WTC11 (cell line): ENCODE data around the gene SLC25A25. TPM values are rescaled to one million over a fixed set of nuclear protein-coding genes. Genes with fewer than 3 reads are reported as not detected.

Experiments
- ATAC-seq: fragments of 200-7000 bp; cut with Tn5 transposase; 2 replicates; pipeline ENCODE4 v1.10.0; 2021; ENCODE audit warnings: mild to moderate bottlenecking, moderate library complexity
- CTCF ChIA-PET: fragments of 300-600 bp; sonication (Branson Sonifier 250); formaldehyde crosslinking; loops from one replicate; lab custom pipeline; 2021; ENCODE audit warnings: antibody characterized with exemption; lab: Charles Lee
- POLR2A ChIA-PET: fragments of 350-600 bp; sonication (Branson Sonifier 250); formaldehyde crosslinking; loops from one replicate; lab custom pipeline; 2021; ENCODE audit warnings: antibody characterized with exemption; lab: Charles Lee
- DNase-seq: peaks from one replicate; pipeline ENCODE4 v3.0.0; 2021; ENCODE audit warnings: low spot score
- H3K27ac Mint-ChIP-seq: 2 replicates; pipeline ENCODE4 v1.8.0; 2021; ENCODE audit warnings: mixed read lengths
- H3K27me3 Mint-ChIP-seq: 2 replicates; pipeline ENCODE4 v1.8.0; 2021; ENCODE audit warnings: low read depth, mild to moderate bottlenecking, moderate library complexity, mixed read lengths
- H3K36me3 Mint-ChIP-seq: 2 replicates; pipeline ENCODE4 v1.8.0; 2021; ENCODE audit warnings: mixed read lengths
- H3K4me1 Mint-ChIP-seq: 2 replicates; pipeline ENCODE4 v1.8.0; 2022; ENCODE audit warnings: mixed read lengths
- H3K4me3 Mint-ChIP-seq: 2 replicates; pipeline ENCODE4 v1.8.0; 2021; ENCODE audit warnings: mild to moderate bottlenecking, moderate library complexity, mixed read lengths
- H3K9me3 Mint-ChIP-seq: 2 replicates; pipeline ENCODE4 v1.8.0; 2021; ENCODE audit warnings: mixed read lengths
- ESRRA ChIP-seq: sonication (generic); formaldehyde crosslinking; IDR thresholded peaks from 2 replicates; pipeline ENCODE4 v1.8.1; 2022; ENCODE audit warnings: mild to moderate bottlenecking, missing genetic modification reagents, borderline replicate concordance
- FOXJ3 ChIP-seq: sonication (generic); formaldehyde crosslinking; IDR thresholded peaks from 2 replicates; pipeline ENCODE4 v1.9.0; 2021; ENCODE audit warnings: missing genetic modification reagents, mild to moderate bottlenecking, borderline replicate concordance
- GRHL2 ChIP-seq: fragments of 250-450 bp; sonication (Bioruptor Pico); IDR thresholded peaks from 2 replicates; pipeline ENCODE4 v1.8.0; 2022; ENCODE audit warnings: mild to moderate bottlenecking, moderate library complexity; ENCODE audit not compliant: insufficient replicate concordance, severe bottlenecking
- GTF2I ChIP-seq: fragments of 250-450 bp; sonication (Bioruptor Pico); conservative IDR thresholded peaks from 2 replicates; pipeline ENCODE4 v1.4.0; 2021; ENCODE audit warnings: mild to moderate bottlenecking
- IRF2 ChIP-seq: sonication (generic); formaldehyde crosslinking; IDR thresholded peaks from 2 replicates; pipeline ENCODE4 v1.8.0; 2022; ENCODE audit warnings: low read depth, missing genetic modification reagents, borderline replicate concordance
- NR1H2 ChIP-seq: sonication (generic); formaldehyde crosslinking; IDR thresholded peaks from 2 replicates; pipeline ENCODE4 v1.9.0; 2021; ENCODE audit warnings: mild to moderate bottlenecking, moderate library complexity, missing genetic modification reagents
- PRRX2 ChIP-seq: fragments of 250-450 bp; sonication (Bioruptor Pico); IDR thresholded peaks from 2 replicates; pipeline ENCODE4 v1.8.0; 2021; ENCODE audit warnings: mild to moderate bottlenecking
- RORB ChIP-seq: fragments of 250-450 bp; sonication (Bioruptor Pico); IDR thresholded peaks from 2 replicates; pipeline ENCODE4 v1.9.0; 2021; ENCODE audit warnings: mild to moderate bottlenecking
- SMAD4 ChIP-seq: sonication (generic); formaldehyde crosslinking; IDR thresholded peaks from 2 replicates; pipeline ENCODE4 v1.8.0; 2022; ENCODE audit warnings: mild to moderate bottlenecking, missing genetic modification reagents
- ZNF396 ChIP-seq: fragments of 250-450 bp; sonication (Bioruptor Pico); IDR thresholded peaks from 2 replicates; pipeline ENCODE4 v1.8.0; 2021; ENCODE audit warnings: mild to moderate bottlenecking, moderate library complexity, borderline replicate concordance
- ZNF416 ChIP-seq: fragments of 250-450 bp; sonication (Bioruptor Pico); IDR thresholded peaks from 2 replicates; pipeline ENCODE4 v1.9.0; 2021; ENCODE audit warnings: mild to moderate bottlenecking, inconsistent platforms
- ZNF671 ChIP-seq: fragments of 250-450 bp; sonication (Bioruptor Pico); IDR thresholded peaks from 2 replicates; pipeline ENCODE4 v1.8.0; 2021; ENCODE audit warnings: mild to moderate bottlenecking
- total RNA-seq: library from RNA; stranded (reverse); gene quantifications from 3 replicates; pipeline ENCODE4 v1.2.3, GENCODE V29; 2021
- TF ChIP-seq, protein P1 (sequence below): sonication (generic); formaldehyde crosslinking; IDR thresholded peaks from 2 replicates; pipeline ENCODE4 v1.8.0; 2022; ENCODE audit warnings: missing genetic modification reagents
- TF ChIP-seq, protein P2 (sequence below): sonication (generic); formaldehyde crosslinking; IDR thresholded peaks from 2 replicates; pipeline ENCODE4 v1.8.0; 2022; ENCODE audit warnings: mild to moderate bottlenecking, missing genetic modification reagents
- TF ChIP-seq, protein P3 (sequence below): fragments of 250-450 bp; sonication (Bioruptor Pico); IDR thresholded peaks from 2 replicates; pipeline ENCODE4 v1.9.0; 2021; ENCODE audit warnings: mild to moderate bottlenecking, borderline replicate concordance
- TF ChIP-seq, protein P4 (sequence below): fragments of 200-600 bp; IDR thresholded peaks from 2 replicates; pipeline ENCODE4 v1.8.0; 2022; ENCODE audit warnings: antibody characterized with exemption

SLC25A25 gene
- total RNA-seq, 1 experiment from 2014 or later, result 17.4 TPM

DNA sequence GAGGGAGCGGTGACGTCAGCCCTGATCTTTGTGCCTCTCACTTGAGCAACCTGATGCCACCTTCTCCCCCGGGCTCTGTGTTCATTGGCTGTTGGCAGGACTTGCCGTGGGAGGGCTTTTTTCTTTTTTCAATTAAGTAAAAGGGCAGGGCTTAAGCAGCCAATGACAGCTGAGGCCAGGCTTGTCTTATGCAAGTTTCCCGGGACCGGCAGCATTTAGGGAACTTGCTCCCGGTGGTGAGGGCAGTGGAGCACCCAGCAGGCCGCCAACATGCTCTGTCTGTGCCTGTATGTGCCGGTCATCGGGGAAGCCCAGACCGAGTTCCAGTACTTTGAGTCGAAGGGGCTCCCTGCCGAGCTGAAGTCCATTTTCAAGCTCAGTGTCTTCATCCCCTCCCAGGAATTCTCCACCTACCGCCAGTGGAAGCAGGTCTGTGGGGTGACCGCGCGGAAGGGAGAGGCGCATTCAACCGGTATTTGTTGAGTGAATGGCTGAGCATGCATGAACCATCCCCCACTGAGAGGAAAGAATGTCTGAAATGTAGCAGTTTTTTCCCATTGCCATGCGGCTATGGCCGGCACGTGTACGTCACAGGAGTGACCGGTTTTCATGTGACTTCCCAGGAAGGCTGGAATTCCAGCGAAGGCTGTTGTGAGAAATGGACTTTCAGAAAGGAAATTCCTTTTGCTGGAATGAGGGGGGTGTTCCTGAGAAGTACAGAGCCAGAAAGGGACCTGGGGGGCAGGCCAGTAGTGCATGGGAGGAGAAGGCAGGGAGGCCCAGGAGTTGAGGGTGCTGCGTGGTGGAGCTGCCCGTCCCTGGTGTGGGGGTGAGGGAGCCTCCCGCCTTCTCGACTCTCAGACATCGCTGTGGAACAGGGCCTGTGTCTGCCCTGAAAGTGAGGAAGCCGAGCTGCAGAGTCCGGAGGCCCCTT is 30.5 kb downstream of the SLC25A25 start (continued):
- no peak for TF ChIP-seq RORB (CRISPR knock-in tag)
- no peak for TF ChIP-seq FOXJ3 (CRISPR knock-in tag)
- no peak for TF ChIP-seq NR1H2 (CRISPR knock-in tag)
- no peak for TF ChIP-seq IRF2 (CRISPR knock-in tag)
- no peak for TF ChIP-seq ZNF396 (CRISPR knock-in tag)
- TF ChIP-seq ESRRA (CRISPR knock-in tag), result no peak
- TF ChIP-seq, protein P1, sequence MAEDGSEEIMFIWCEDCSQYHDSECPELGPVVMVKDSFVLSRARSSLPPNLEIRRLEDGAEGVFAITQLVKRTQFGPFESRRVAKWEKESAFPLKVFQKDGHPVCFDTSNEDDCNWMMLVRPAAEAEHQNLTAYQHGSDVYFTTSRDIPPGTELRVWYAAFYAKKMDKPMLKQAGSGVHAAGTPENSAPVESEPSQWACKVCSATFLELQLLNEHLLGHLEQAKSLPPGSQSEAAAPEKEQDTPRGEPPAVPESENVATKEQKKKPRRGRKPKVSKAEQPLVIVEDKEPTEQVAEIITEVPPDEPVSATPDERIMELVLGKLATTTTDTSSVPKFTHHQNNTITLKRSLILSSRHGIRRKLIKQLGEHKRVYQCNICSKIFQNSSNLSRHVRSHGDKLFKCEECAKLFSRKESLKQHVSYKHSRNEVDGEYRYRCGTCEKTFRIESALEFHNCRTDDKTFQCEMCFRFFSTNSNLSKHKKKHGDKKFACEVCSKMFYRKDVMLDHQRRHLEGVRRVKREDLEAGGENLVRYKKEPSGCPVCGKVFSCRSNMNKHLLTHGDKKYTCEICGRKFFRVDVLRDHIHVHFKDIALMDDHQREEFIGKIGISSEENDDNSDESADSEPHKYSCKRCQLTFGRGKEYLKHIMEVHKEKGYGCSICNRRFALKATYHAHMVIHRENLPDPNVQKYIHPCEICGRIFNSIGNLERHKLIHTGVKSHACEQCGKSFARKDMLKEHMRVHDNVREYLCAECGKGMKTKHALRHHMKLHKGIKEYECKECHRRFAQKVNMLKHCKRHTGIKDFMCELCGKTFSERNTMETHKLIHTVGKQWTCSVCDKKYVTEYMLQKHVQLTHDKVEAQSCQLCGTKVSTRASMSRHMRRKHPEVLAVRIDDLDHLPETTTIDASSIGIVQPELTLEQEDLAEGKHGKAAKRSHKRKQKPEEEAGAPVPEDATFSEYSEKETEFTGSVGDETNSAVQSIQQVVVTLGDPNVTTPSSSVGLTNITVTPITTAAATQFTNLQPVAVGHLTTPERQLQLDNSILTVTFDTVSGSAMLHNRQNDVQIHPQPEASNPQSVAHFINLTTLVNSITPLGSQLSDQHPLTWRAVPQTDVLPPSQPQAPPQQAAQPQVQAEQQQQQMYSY, result no peak
- TF ChIP-seq, protein P2, sequence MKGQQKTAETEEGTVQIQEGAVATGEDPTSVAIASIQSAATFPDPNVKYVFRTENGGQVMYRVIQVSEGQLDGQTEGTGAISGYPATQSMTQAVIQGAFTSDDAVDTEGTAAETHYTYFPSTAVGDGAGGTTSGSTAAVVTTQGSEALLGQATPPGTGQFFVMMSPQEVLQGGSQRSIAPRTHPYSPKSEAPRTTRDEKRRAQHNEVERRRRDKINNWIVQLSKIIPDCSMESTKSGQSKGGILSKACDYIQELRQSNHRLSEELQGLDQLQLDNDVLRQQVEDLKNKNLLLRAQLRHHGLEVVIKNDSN, result peak; percentile 22; the same call in 1 of the 2 replicates
- TF ChIP-seq, all 79 proteins: peak for 12

DNA sequence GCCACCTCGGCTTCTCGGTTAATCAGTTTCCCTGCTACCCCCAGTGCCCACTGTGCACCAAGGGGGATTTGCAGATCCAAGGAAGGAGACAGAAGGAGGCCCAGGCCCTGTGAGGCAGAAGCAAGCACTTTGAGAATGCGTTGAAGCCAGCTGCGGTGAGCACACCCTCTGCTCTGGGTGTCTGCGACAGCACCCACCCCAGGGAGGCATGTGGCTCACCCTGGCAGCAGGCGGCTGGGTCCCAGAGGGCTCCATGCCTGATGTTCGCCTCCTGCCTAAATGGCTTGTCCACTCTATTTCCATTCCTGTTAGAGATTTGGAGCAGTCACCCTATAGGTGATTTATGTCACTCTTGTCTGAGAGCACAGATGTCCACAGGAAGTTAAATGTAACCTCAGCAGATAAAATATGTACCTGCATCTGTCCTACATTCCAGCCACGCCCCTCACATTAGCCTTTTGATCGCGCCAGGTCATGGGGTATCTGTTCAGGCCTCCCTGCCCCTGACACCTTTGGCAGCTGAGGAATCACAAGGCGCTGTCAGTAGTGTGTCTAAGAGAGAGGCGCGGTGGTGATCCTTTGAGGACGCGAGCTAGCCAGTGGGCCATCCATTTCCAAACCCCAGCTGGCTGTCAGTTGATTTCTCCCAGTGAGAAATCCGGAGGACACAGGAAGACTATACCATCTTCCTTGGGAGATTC is 31.3 kb downstream of the SLC25A25 start:
- no peak for ATAC-seq
- CTCF ChIA-PET, result interaction anchor here (0.9 to 7.2 kb wide), 6 partner anchors 18 to 155 kb away, joined by 3 to 73 read pairs (median 4); no protein-coding TSS in a partner anchor
- TF ChIP-seq, protein P2, result no peak
- TF ChIP-seq, protein P3, sequence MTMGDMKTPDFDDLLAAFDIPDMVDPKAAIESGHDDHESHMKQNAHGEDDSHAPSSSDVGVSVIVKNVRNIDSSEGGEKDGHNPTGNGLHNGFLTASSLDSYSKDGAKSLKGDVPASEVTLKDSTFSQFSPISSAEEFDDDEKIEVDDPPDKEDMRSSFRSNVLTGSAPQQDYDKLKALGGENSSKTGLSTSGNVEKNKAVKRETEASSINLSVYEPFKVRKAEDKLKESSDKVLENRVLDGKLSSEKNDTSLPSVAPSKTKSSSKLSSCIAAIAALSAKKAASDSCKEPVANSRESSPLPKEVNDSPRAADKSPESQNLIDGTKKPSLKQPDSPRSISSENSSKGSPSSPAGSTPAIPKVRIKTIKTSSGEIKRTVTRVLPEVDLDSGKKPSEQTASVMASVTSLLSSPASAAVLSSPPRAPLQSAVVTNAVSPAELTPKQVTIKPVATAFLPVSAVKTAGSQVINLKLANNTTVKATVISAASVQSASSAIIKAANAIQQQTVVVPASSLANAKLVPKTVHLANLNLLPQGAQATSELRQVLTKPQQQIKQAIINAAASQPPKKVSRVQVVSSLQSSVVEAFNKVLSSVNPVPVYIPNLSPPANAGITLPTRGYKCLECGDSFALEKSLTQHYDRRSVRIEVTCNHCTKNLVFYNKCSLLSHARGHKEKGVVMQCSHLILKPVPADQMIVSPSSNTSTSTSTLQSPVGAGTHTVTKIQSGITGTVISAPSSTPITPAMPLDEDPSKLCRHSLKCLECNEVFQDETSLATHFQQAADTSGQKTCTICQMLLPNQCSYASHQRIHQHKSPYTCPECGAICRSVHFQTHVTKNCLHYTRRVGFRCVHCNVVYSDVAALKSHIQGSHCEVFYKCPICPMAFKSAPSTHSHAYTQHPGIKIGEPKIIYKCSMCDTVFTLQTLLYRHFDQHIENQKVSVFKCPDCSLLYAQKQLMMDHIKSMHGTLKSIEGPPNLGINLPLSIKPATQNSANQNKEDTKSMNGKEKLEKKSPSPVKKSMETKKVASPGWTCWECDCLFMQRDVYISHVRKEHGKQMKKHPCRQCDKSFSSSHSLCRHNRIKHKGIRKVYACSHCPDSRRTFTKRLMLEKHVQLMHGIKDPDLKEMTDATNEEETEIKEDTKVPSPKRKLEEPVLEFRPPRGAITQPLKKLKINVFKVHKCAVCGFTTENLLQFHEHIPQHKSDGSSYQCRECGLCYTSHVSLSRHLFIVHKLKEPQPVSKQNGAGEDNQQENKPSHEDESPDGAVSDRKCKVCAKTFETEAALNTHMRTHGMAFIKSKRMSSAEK (CRISPR knock-in tag), result no peak
- TF ChIP-seq ZNF671 (no peak), GTF2I (no peak), ZNF416 (CRISPR knock-in tag) (no peak), SMAD4 (no peak), PRRX2 (CRISPR knock-in tag) (no peak), GRHL2 (CRISPR knock-in tag) (no peak)
- TF ChIP-seq, protein P4, sequence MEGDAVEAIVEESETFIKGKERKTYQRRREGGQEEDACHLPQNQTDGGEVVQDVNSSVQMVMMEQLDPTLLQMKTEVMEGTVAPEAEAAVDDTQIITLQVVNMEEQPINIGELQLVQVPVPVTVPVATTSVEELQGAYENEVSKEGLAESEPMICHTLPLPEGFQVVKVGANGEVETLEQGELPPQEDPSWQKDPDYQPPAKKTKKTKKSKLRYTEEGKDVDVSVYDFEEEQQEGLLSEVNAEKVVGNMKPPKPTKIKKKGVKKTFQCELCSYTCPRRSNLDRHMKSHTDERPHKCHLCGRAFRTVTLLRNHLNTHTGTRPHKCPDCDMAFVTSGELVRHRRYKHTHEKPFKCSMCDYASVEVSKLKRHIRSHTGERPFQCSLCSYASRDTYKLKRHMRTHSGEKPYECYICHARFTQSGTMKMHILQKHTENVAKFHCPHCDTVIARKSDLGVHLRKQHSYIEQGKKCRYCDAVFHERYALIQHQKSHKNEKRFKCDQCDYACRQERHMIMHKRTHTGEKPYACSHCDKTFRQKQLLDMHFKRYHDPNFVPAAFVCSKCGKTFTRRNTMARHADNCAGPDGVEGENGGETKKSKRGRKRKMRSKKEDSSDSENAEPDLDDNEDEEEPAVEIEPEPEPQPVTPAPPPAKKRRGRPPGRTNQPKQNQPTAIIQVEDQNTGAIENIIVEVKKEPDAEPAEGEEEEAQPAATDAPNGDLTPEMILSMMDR, result no peak
- TF ChIP-seq, protein P1, result no peak

More for the DNA sequence above, 31.3 kb downstream of the SLC25A25 start:
- Mint-ChIP-seq H3K27ac (peak overlapping the region; percentile 99), H3K4me1 (peaks cover 54% of the 10 kb centered on the region), H3K36me3 (peaks cover 28% of the 10 kb centered on the region), H3K9me3 (no peaks in the 10 kb centered on the region), H3K4me3 (peak overlapping the region; percentile 84), H3K27me3 (no peaks in the 10 kb centered on the region)
- POLR2A ChIA-PET, result interaction anchor here (0.6 to 1.1 kb wide), 2 partner anchors 8 to 148 kb away, joined by 3 read pairs; no protein-coding TSS in a partner anchor
- no peak for DNase-seq
